Stimulated activated naive CD8-positive, alpha-beta T cell treated with anti-CD3 and anti-CD28 coated beads, Interleukin-15, Interleukin-2, amounts not matched to agents 100 ng/mL and 50 ng/mL, for 24 hours (primary cell): ENCODE results near the gene OR4E2.
A peak's percentile ranks its signal among the peaks of the same experiment; 100 is the strongest.
"Not testable (repeated sequence)": the region's sequence is repeated elsewhere in the genome, so short reads cannot be mapped to it uniquely, and the experiment has no call there.

Experiments used
- H3K27ac Mint-ChIP-seq: one replicate; pipeline ENCODE4 v1.8.0; 2021; ENCODE audit warnings: mild to moderate bottlenecking, mixed read lengths
- H3K27me3 Mint-ChIP-seq: one replicate; pipeline ENCODE4 v1.8.0; 2021; ENCODE audit warnings: mixed read lengths
- H3K36me3 Mint-ChIP-seq: one replicate; pipeline ENCODE4 v1.8.0; 2021; ENCODE audit warnings: low read depth, mixed read lengths
- H3K4me1 Mint-ChIP-seq: one replicate; pipeline ENCODE4 v1.8.0; 2021; ENCODE audit warnings: low read depth, mixed read lengths
- H3K4me3 Mint-ChIP-seq: one replicate; pipeline ENCODE4 v1.8.0; 2021; ENCODE audit warnings: mild to moderate bottlenecking, mixed read lengths
- H3K9me3 Mint-ChIP-seq: one replicate; pipeline ENCODE4 v1.8.0; 2021; ENCODE audit warnings: mixed read lengths

Gene OR4E2, protein sequence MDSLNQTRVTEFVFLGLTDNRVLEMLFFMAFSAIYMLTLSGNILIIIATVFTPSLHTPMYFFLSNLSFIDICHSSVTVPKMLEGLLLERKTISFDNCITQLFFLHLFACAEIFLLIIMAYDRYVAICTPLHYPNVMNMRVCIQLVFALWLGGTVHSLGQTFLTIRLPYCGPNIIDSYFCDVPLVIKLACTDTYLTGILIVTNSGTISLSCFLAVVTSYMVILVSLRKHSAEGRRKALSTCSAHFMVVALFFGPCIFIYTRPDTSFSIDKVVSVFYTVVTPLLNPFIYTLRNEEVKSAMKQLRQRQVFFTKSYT

DNA sequence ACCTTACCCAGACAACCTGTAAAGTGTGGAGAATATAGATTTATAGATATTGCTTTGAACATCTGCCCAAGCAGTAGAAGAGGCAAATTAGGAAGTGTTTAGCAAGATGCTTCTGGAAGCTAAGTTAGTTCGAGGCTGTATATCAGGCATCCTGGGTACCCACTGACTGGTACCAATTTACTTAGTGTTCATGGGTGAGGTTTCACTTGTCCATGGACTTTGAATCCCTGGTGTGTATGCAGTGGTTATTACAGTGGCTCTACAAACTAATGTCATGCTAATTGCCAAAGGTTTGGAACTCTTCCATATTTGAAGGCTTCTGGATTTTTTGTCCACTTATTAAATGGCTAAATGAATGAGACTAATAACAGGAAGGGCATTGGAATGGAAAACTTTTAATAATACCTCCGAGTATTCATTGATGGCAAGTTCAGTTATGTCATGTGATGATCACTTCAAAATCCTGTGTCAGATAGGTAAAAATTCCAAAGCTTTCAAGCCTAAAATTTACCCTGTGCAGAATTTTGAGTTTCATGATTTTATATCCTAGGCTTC lies at the start of gene OR4E2:
OR4E2 (plus strand) TSS at position 505 of the 555 bp plus-strand sequence. CDS start 11,248 bp downstream, outside the sequence.
- Mint-ChIP-seq H3K9me3 (no peaks in the 10 kb centered on the region), H3K4me3 (no peak within 1 kb of the TSS), H3K27me3 (peaks cover 20% of the 10 kb centered on the region), H3K4me1 (no peaks in the 10 kb centered on the region), H3K36me3 (no peaks in the 10 kb centered on the region), H3K27ac (no peak within 1 kb of the TSS)

DNA sequence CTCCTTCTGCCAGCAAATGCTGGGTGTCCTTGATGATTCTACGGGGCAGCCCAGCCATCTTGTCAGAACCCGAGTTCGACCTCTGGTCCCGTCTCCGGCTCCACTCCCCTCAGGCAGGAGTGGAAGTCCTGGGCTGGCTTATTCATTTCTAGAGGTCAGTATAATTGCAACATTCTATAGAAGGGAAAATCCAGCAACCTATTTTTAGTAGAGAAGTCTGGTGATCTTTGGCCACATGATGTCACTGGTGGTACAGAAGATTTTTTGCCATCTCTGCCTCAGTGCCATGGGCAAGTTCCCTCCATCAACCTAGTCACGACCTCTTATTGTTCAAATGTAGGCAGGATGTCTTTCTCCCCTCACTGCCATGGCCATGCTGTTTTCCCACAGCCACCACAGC lies 41.3 kb upstream of the OR4E2 start:
- Mint-ChIP-seq H3K27me3 (peaks cover 19% of the 10 kb centered on the region), H3K4me1 (no peaks in the 10 kb centered on the region), H3K36me3 (no peaks in the 10 kb centered on the region), H3K4me3 (no peak overlapping the region), H3K9me3 (no peaks in the 10 kb centered on the region), H3K27ac (no peak overlapping the region)

DNA sequence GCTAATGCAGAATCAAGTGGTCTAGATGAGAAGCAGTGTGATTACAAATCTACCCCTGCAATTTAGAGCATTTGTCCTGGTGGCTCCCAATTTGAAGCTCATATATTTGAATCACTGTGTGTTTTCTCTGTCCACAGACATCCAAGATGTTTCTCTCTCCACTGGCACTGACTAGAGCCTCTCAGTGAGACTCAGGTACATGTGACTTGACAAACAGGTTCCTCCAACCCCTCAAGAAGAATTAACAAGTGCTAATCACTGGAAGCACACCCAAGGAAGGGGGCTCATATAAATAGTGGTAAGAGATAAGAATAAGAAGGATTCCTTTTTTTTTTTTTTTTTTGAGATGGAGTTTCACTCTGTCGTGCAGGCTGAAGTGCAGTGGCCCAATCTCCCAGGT lies 39.4 kb upstream of the OR4E2 start:
- H3K27ac Mint-ChIP-seq, result no peak overlapping the region
- peaks cover 17% of the 10 kb centered on the region for H3K27me3 Mint-ChIP-seq

DNA sequence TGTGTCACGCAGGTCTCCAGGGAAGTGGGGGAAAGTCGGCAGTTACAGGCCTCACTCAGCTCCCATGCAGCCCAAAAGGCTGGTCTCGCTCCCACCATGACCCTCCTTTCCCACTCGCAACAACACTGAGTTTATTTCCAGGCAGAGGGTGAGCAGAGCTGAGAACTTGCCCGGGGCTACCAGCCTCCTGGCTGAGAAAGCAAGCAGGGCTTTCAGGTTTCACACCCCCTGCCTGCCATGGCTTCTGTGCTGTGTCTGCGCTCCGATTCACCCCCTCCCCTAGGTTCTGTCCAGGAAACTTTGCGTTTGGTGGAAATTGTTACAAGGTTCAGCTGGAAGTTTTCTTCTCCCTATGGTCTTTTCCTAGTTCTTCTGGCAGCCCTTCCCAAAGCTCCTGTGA lies 36.0 kb upstream of the OR4E2 start:
- H3K9me3 Mint-ChIP-seq, result no peaks in the 10 kb centered on the region
- no peak overlapping the region for H3K4me3 Mint-ChIP-seq
- no peaks in the 10 kb centered on the region for H3K4me1 Mint-ChIP-seq
- H3K36me3 Mint-ChIP-seq, result no peaks in the 10 kb centered on the region
- H3K27ac Mint-ChIP-seq, result no peak overlapping the region
- peaks cover 21% of the 10 kb centered on the region for H3K27me3 Mint-ChIP-seq

More for the DNA sequence above, 39.4 kb upstream of the OR4E2 start:
- no peaks in the 10 kb centered on the region for H3K36me3 Mint-ChIP-seq
- no peaks in the 10 kb centered on the region for H3K9me3 Mint-ChIP-seq
- no peaks in the 10 kb centered on the region for H3K4me1 Mint-ChIP-seq
- no peak overlapping the region for H3K4me3 Mint-ChIP-seq

DNA sequence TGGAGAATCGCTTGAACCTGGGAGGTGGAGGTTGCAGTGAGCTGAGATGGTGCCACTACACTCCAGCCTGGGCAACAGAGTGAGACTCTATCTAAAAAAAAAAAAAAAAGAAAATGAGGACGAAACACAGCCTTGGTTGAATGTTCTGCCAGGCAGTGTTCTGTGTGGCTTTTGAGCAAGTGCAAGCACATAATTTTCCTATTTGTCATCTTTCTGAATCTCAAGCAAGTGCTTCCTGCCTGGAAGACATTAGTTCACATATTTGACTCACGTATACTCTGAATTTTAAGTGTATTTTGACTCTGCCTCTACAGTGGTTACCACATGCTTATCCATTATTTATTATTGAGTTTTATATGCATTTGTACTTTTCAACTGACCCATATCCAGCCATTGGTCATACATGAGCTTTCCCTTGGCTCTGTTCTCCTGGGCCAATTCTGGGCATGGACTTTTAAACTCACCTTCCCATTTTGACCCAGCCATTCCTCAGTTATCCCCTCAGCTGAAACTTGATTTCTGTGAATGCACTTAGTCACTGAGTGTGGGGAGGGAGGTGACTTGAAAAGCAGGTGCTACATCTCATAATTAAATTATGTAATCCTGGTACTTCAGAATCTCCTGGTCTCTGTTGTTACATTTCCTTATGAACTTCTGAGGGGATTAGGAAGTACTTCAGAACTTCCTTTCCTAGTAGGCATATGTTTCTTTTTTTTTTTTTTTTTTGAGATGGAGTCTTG lies 27.0 kb upstream of the OR4E2 start:
- Mint-ChIP-seq H3K27ac (no peak overlapping the region), H3K4me1 (no peaks in the 10 kb centered on the region), H3K27me3 (peaks cover 24% of the 10 kb centered on the region), H3K36me3 (no peaks in the 10 kb centered on the region), H3K4me3 (no peak overlapping the region), H3K9me3 (peaks cover 7% of the 10 kb centered on the region)

DNA sequence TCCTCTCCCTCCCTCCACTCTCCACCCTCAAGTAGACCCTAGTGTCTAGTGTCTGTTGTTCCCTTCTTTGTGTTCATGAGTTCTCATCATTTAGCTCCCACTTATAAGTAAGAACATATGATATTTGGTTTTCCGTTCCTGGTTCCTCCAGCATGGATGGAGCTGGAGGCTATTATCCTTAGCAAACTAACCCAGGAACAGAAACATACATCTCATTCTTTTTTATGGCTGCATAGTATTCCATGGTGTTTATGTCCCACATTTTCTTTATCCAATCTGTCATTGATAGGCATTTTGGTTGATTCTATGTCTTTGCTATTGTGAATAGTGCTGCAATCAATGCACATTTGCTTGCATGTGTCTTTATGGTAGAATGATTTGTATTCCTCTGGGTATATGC lies 23.1 kb upstream of the OR4E2 start:
- not testable (repeated sequence) for H3K4me1 Mint-ChIP-seq, H3K27ac Mint-ChIP-seq, H3K9me3 Mint-ChIP-seq, H3K36me3 Mint-ChIP-seq, H3K4me3 Mint-ChIP-seq
- peaks cover 11% of the 10 kb centered on the region for H3K27me3 Mint-ChIP-seq

DNA sequence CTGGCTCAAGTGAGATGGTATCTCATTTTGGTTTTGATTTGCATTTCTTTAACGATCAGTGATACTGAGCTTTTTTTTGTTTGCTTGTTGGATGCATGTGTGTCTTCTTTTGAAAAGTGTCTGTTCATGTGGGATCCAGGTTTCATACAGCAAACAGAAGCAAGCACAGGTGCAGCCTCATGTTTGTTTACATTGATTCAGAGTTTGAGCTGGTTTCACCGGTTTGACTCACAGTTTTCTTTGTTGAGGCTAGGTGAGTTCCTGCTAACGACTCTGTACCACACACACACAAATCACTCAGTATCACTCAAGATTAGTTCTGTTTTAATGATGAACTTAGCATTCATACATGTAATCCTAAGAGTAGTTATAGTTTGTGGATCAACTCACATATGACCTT lies 22.6 kb upstream of the OR4E2 start:
- H3K9me3 Mint-ChIP-seq, result peaks cover 7% of the 10 kb centered on the region
- no peaks in the 10 kb centered on the region for H3K4me1 Mint-ChIP-seq
- no peak overlapping the region for H3K27ac Mint-ChIP-seq
- H3K36me3 Mint-ChIP-seq, result no peaks in the 10 kb centered on the region
- H3K4me3 Mint-ChIP-seq, result no peak overlapping the region
- peaks cover 7% of the 10 kb centered on the region for H3K27me3 Mint-ChIP-seq

DNA sequence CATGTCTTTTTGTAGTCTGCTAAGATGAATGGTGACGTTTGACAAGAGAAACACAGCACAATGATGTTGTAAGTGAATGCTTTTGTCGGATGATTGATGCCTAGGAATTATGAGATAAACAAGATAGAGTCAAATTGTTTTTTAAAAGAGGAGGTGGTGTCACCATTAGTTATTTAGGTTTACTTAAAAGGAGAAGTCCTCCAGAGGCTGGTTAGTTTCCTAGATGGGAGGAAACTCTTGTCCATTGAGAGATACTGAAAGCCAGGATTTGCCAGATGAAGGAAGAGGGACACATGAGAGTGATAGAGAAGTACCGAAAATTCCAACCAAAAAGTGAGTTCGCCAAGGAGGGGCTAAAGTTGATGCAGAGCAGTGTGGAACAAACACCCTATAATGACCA lies 18.8 kb upstream of the OR4E2 start, which contains the start of gene OR10G2:
OR10G2 (minus strand) TSS at position 101 of the 400 bp plus-strand sequence; CDS start at position 3, 98 bp downstream.
- Mint-ChIP-seq H3K4me3 (no peak within 1 kb of the TSS), H3K27me3 (peaks cover 7% of the 10 kb centered on the region), H3K36me3 (no peaks in the 10 kb centered on the region), H3K27ac (no peak within 1 kb of the TSS), H3K9me3 (peaks cover 7% of the 10 kb centered on the region), H3K4me1 (no peaks in the 10 kb centered on the region)

DNA sequence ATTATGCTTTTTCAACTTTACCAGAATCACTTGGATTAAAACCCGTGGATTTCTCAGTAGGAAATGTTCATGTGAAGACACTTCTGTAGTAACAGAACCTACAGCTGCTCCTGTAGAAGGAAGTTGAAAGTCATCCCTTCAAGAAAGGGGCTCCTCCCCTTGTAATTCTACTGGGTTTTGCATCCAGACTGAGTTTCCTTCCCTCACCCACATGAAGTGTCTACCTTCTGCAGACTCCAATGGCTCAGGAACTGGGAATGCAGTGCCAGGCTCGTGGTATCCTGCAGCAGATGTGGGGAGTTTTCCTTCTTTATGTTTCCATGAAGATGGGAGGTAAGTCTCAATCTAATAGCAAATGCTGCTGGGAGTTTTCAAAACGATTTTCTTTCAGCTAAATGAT lies 11.0 kb upstream of the OR4E2 start:
- H3K27ac Mint-ChIP-seq, result peak overlapping the region; percentile 31

DNA sequence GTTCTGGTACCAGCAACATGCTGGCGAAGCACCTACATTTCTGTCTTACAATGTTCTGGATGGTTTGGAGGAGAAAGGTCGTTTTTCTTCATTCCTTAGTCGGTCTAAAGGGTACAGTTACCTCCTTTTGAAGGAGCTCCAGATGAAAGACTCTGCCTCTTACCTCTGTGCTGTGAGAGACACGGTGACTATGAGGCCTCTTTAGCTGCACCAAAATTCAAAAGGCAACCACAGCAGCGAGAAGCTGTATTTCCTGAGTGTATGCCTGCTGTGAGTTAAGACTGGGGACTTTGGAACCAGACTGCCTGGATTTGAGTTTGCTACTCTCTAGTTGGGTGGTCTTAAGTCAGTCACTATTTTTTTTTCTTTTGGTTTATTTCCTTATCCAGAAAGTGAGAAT lies 10.2 kb upstream of the OR4E2 start:
- Mint-ChIP-seq H3K9me3 (no peaks in the 10 kb centered on the region), H3K4me1 (no peaks in the 10 kb centered on the region), H3K27me3 (peaks cover 15% of the 10 kb centered on the region), H3K4me3 (peak overlapping the region; percentile 73), H3K27ac (no peak overlapping the region), H3K36me3 (no peaks in the 10 kb centered on the region)

More for the DNA sequence above, 11.0 kb upstream of the OR4E2 start:
- Mint-ChIP-seq H3K4me3 (peak overlapping the region; percentile 73), H3K36me3 (no peaks in the 10 kb centered on the region), H3K4me1 (no peaks in the 10 kb centered on the region), H3K27me3 (peaks cover 11% of the 10 kb centered on the region), H3K9me3 (no peaks in the 10 kb centered on the region)

DNA sequence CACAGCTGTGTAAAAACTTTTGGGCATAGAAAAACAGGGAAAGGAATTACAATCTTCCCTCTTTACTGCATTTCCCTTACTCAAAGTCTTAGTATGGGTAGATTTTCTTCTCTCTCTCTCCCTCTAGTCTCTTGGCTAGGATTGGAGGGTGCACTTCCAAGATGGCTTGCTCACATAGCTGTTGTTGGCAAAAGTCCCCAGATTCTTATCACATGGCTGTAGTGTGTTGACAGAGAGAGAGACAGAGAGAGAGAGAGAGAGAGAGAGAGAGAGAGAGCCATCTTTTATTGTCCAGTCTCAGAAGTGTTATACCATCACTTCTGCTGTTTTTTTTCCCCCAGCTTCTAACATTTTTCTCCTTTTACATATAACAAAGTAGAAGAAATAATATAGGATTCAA lies 6.3 kb upstream of the OR4E2 start:
- Mint-ChIP-seq H3K27ac (no peak overlapping the region), H3K4me1 (no peaks in the 10 kb centered on the region), H3K9me3 (no peaks in the 10 kb centered on the region), H3K4me3 (no peak overlapping the region), H3K27me3 (peaks cover 30% of the 10 kb centered on the region), H3K36me3 (no peaks in the 10 kb centered on the region)

DNA sequence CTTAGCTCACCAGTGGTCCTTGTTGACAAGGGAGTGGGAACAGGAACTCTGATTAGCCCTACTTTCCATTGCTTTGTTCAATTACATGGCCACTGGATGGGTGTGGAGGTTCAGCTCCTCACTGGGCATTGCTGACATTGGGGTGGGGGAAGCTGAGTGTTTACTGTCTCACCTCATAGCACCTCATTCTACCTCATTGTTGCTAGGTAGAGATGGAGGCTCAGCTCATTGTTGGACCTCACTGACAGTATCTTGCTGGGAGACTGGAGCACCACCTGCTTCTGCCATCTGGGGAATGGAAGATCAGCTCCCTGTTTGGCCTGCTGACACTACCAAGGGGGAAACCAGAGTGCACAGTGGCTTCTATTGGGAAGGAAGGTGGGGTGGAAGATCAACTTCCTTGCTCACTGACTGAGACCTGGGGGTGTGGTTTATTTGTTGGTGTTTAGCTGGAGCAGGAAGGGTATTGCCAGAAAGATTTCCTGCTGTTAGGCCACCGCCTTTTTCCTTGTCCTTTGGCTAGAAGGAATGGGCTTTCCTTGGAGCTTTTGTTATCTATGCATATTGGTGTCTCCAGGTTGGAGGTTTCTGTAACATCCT lies 1.3 kb upstream of the OR4E2 start:
- H3K4me1 Mint-ChIP-seq, result no peaks in the 10 kb centered on the region
- no peak overlapping the region for H3K4me3 Mint-ChIP-seq
- H3K27me3 Mint-ChIP-seq, result peaks cover 23% of the 10 kb centered on the region
- no peak overlapping the region for H3K27ac Mint-ChIP-seq
- no peaks in the 10 kb centered on the region for H3K9me3 Mint-ChIP-seq
- no peaks in the 10 kb centered on the region for H3K36me3 Mint-ChIP-seq

DNA sequence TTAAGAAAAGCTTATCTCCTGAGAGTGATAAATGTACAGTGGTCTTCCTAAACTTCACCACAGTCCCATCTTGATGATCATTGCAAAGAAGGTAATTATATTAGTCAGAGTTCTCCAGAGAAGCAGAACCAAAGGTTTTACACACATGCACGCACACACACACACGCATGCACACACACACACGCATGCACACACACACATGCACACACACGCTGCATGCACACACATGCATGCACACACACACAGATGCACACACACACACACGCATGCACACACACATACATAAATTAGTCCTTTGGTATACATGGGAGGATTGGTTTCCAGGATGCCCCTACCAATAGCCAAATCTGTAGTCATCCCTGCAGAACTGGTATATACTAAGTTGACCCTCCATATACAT lies 580 bp downstream of the OR4E2 start:
- H3K36me3 Mint-ChIP-seq, result no peaks in the 10 kb centered on the region
- H3K27ac Mint-ChIP-seq, result no peak overlapping the region
- H3K27me3 Mint-ChIP-seq, result peaks cover 21% of the 10 kb centered on the region
- no peak overlapping the region for H3K4me3 Mint-ChIP-seq
- no peaks in the 10 kb centered on the region for H3K9me3 Mint-ChIP-seq
- H3K4me1 Mint-ChIP-seq, result no peaks in the 10 kb centered on the region

DNA sequence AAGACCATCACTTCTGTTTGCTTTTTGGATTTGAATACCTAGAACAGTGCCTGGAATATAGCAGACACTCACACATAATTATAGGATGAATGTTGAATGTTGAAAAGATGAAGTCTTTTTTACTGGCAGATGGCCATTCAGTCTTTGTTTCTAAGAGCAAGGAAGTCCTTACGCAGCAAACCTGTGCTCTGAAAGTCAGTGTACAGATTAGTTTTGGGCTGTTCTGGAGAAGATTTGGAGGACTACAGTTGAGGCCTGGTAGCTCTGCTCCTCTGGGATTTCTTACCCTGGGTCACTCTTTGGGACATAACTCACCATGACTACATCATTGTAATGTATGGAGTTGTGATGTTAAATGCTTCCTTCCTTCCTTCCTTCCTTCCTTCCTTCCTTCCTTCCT lies 3.3 kb downstream of the OR4E2 start:
- Mint-ChIP-seq H3K4me3 (no peak overlapping the region), H3K9me3 (no peaks in the 10 kb centered on the region), H3K36me3 (no peaks in the 10 kb centered on the region), H3K27ac (no peak overlapping the region), H3K27me3 (peaks cover 7% of the 10 kb centered on the region), H3K4me1 (no peaks in the 10 kb centered on the region)

DNA sequence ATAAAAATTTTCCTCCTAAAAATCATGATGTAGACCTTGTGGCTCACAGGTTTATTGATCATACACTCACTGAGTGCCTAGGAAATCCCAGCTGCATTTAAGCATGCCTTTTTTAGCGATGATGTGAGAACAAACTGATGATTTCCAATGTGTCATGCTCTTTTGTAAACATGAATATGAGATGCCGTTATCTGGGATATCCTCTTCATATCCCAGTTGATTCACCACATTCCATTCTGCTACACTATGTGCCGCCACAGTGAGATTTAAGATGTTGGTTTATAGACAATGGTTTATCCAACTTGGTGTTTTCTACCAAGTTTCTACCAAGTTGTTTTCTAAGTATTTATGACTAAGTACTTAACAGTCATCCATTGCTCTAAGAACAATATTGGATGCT lies 14.7 kb downstream of the OR4E2 start:
- no peaks in the 10 kb centered on the region for H3K4me1 Mint-ChIP-seq
- H3K36me3 Mint-ChIP-seq, result no peaks in the 10 kb centered on the region
- peaks cover 42% of the 10 kb centered on the region for H3K27me3 Mint-ChIP-seq
- peaks cover 3% of the 10 kb centered on the region for H3K9me3 Mint-ChIP-seq
- no peak overlapping the region for H3K4me3 Mint-ChIP-seq
- H3K27ac Mint-ChIP-seq, result no peak overlapping the region
